ENCODE results near the gene ATG7.

ATG7 gene

GRCh38 chr3:11507719-11508118, 235.5 kb downstream of the ATG7 start:
- Histone ChIP-seq H3K4me3 (ENCODE audit: low read length in 2 of 2) (no peak overlapping the region), H4K8ac (ENCODE audit: low read depth, low read length) (no peak overlapping the region), H2AFZ (ENCODE audit: low read length) (no peak overlapping the region), H3K4me2 (ENCODE audit: insufficient read depth, low read length, poor library complexity, severe bottlenecking) (no peak overlapping the region), H3K4me1 (ENCODE audit: control insufficient read depth in 2 of 2, insufficient read depth in 1 of 2, low read depth in 1 of 2, low read length in 2 of 2) (peaks cover 12 to 21% of the 10 kb centered on the region in 2 donors), H3K27ac (replicated peaks; ENCODE audit: low read length) (no peak overlapping the region), H3K4ac (ENCODE audit: low read length) (no peak overlapping the region), H2BK120ac (ENCODE audit: low read depth, low read length) (no peak overlapping the region), H3K36me3 (replicated peaks in 1 of 2; ENCODE audit: control insufficient read depth in 2 of 2, insufficient read depth in 2 of 2, low read length in 2 of 2) (no peaks in the 10 kb centered on the region), H3K18ac (ENCODE audit: low read length) (no peak overlapping the region), H2BK15ac (ENCODE audit: low read length) (no peak overlapping the region), H2AK5ac (ENCODE audit: low read depth, low read length) (no peak overlapping the region), H3K14ac (ENCODE audit: low read length) (no peak overlapping the region), H4K91ac (ENCODE audit: low read depth, low read length, poor library complexity) (no peak overlapping the region), H3K9me3 (replicated peaks in 1 of 2; ENCODE audit: control insufficient read depth in 2 of 2, insufficient read depth in 1 of 2, low read depth in 1 of 2, low read length in 2 of 2) (no peaks in the 10 kb centered on the region), H3K9ac (ENCODE audit: low read depth, low read length, poor library complexity) (no peak overlapping the region), H2BK12ac (ENCODE audit: low read length) (no peak overlapping the region), H3K79me1 (ENCODE audit: low read depth, low read length) (no peaks in the 10 kb centered on the region), H3K27me3 (ENCODE audit: control insufficient read depth in 3 of 3, insufficient read depth in 3 of 3, low read depth in 1 of 3, low read length in 3 of 3) (no peaks in the 10 kb centered on the region), H2BK5ac (ENCODE audit: low read length) (no peak overlapping the region), H3K23ac (ENCODE audit: low read depth, low read length, poor library complexity) (no peak overlapping the region)
- DNase-seq (ENCODE audit: low spot score) = no peak

- Histone ChIP-seq H4K91ac (ENCODE audit: low read depth, low read length, poor library complexity) (no peak overlapping the region), H2AK5ac (ENCODE audit: low read depth, low read length) (no peak overlapping the region), H3K27me3 (ENCODE audit: control insufficient read depth in 3 of 3, insufficient read depth in 3 of 3, low read depth in 1 of 3, low read length in 3 of 3) (no peaks in the 10 kb centered on the region), H3K14ac (ENCODE audit: low read length) (no peak overlapping the region), H3K9ac (ENCODE audit: low read depth, low read length, poor library complexity) (no peak overlapping the region), H2BK5ac (ENCODE audit: low read length) (no peak overlapping the region), H3K27ac (replicated peaks; ENCODE audit: low read length) (no peak overlapping the region), H3K18ac (ENCODE audit: low read length) (no peak overlapping the region), H3K4me3 (ENCODE audit: low read length in 2 of 2) (no peak overlapping the region), H2BK120ac (ENCODE audit: low read depth, low read length) (no peak overlapping the region), H3K4me1 (ENCODE audit: control insufficient read depth in 2 of 2, insufficient read depth in 1 of 2, low read depth in 1 of 2, low read length in 2 of 2) (peaks cover 12 to 21% of the 10 kb centered on the region in 2 donors), H3K23ac (ENCODE audit: low read depth, low read length, poor library complexity) (no peak overlapping the region), H3K79me1 (ENCODE audit: low read depth, low read length) (no peaks in the 10 kb centered on the region), H2BK15ac (ENCODE audit: low read length) (no peak overlapping the region), H3K36me3 (replicated peaks in 1 of 2; ENCODE audit: control insufficient read depth in 2 of 2, insufficient read depth in 2 of 2, low read length in 2 of 2) (no peaks in the 10 kb centered on the region), H3K4me2 (ENCODE audit: insufficient read depth, low read length, poor library complexity, severe bottlenecking) (no peak overlapping the region), H4K8ac (ENCODE audit: low read depth, low read length) (no peak overlapping the region), H2AFZ (ENCODE audit: low read length) (peak overlapping the region; percentile 66), H2BK12ac (ENCODE audit: low read length) (no peak overlapping the region), H3K4ac (ENCODE audit: low read length) (no peak overlapping the region), H3K9me3 (replicated peaks in 1 of 2; ENCODE audit: control insufficient read depth in 2 of 2, insufficient read depth in 1 of 2, low read depth in 1 of 2, low read length in 2 of 2) (no peaks in the 10 kb centered on the region)
- no CpG with 5 or more reads among the region's 5 CpGs for WGBS, 2 donors (ENCODE audit: extremely low coverage in 2 of 2, insufficient read length in 2 of 2, insufficient replicate concordance in 1 of 2)
- no peak for DNase-seq (ENCODE audit: low spot score)
Measured at GRCh38 chr3:11508346-11509172, 236.4 kb downstream of the ATG7 start.

GRCh38 chr3:11509173-11510000, 237.2 kb downstream of the ATG7 start:
- DNase-seq (ENCODE audit: low spot score) = no peak
- WGBS, 2 donors (ENCODE audit: extremely low coverage in 2 of 2, insufficient read length in 2 of 2, insufficient replicate concordance in 1 of 2) = no CpG with 5 or more reads among the region's 9 CpGs
- H3K79me1 ChIP-seq (ENCODE audit: low read depth, low read length) = no peaks in the 10 kb centered on the region

GRCh38 chr3:11510001-11510340, 237.8 kb downstream of the ATG7 start:
- H2AFZ ChIP-seq (ENCODE audit: low read length) = peak overlapping the region; percentile 66
- no peak overlapping the region for H3K4ac ChIP-seq (ENCODE audit: low read length)
- no peak overlapping the region for H4K91ac ChIP-seq (ENCODE audit: low read depth, low read length, poor library complexity)
- no CpG with 5 or more reads among the region's 5 CpGs for WGBS, 2 donors (ENCODE audit: extremely low coverage in 2 of 2, insufficient read length in 2 of 2, insufficient replicate concordance in 1 of 2)
- H3K4me3 ChIP-seq (ENCODE audit: low read length in 2 of 2) = peak overlapping the region in 1 of 2 donors; percentile 13
- no peak overlapping the region for H3K14ac ChIP-seq (ENCODE audit: low read length)
- H3K9me3 ChIP-seq (replicated peaks in 1 of 2; ENCODE audit: control insufficient read depth in 2 of 2, insufficient read depth in 1 of 2, low read depth in 1 of 2, low read length in 2 of 2) = no peaks in the 10 kb centered on the region
- H3K18ac ChIP-seq (ENCODE audit: low read length) = peak overlapping the region; percentile 23
- DNase-seq (ENCODE audit: low spot score) = no peak
- H2BK15ac ChIP-seq (ENCODE audit: low read length) = no peak overlapping the region
- peaks cover 12 to 21% of the 10 kb centered on the region in 2 donors for H3K4me1 ChIP-seq (ENCODE audit: control insufficient read depth in 2 of 2, insufficient read depth in 1 of 2, low read depth in 1 of 2, low read length in 2 of 2)
- no peak overlapping the region for H3K9ac ChIP-seq (ENCODE audit: low read depth, low read length, poor library complexity)
- no peaks in the 10 kb centered on the region for H3K36me3 ChIP-seq (replicated peaks in 1 of 2; ENCODE audit: control insufficient read depth in 2 of 2, insufficient read depth in 2 of 2, low read length in 2 of 2)
- no peak overlapping the region for H2AK5ac ChIP-seq (ENCODE audit: low read depth, low read length)
- no peak overlapping the region for H3K4me2 ChIP-seq (ENCODE audit: insufficient read depth, low read length, poor library complexity, severe bottlenecking)
- H2BK12ac ChIP-seq (ENCODE audit: low read length) = no peak overlapping the region
- H3K79me1 ChIP-seq (ENCODE audit: low read depth, low read length) = no peaks in the 10 kb centered on the region
- H3K23ac ChIP-seq (ENCODE audit: low read depth, low read length, poor library complexity) = no peak overlapping the region
- no peak overlapping the region for H2BK5ac ChIP-seq (ENCODE audit: low read length)
- no peaks in the 10 kb centered on the region for H3K27me3 ChIP-seq (ENCODE audit: control insufficient read depth in 3 of 3, insufficient read depth in 3 of 3, low read depth in 1 of 3, low read length in 3 of 3)
- no peak overlapping the region for H4K8ac ChIP-seq (ENCODE audit: low read depth, low read length)
- H2BK120ac ChIP-seq (ENCODE audit: low read depth, low read length) = no peak overlapping the region
- H3K27ac ChIP-seq (replicated peaks; ENCODE audit: low read length) = peak overlapping the region; percentile 61

More at GRCh38 chr3:11509173-11510000, 237.2 kb downstream of the ATG7 start:
- H3K27me3 ChIP-seq (ENCODE audit: control insufficient read depth in 3 of 3, insufficient read depth in 3 of 3, low read depth in 1 of 3, low read length in 3 of 3) = no peaks in the 10 kb centered on the region
- H3K18ac ChIP-seq (ENCODE audit: low read length) = no peak overlapping the region
- H3K14ac ChIP-seq (ENCODE audit: low read length) = no peak overlapping the region
- H2BK120ac ChIP-seq (ENCODE audit: low read depth, low read length) = no peak overlapping the region
- H2BK5ac ChIP-seq (ENCODE audit: low read length) = no peak overlapping the region
- no peaks in the 10 kb centered on the region for H3K9me3 ChIP-seq (replicated peaks in 1 of 2; ENCODE audit: control insufficient read depth in 2 of 2, insufficient read depth in 1 of 2, low read depth in 1 of 2, low read length in 2 of 2)
- no peak overlapping the region for H3K4ac ChIP-seq (ENCODE audit: low read length)
- H2AFZ ChIP-seq (ENCODE audit: low read length) = peak overlapping the region; percentile 66
- no peak overlapping the region for H3K4me2 ChIP-seq (ENCODE audit: insufficient read depth, low read length, poor library complexity, severe bottlenecking)
- no peak overlapping the region for H2AK5ac ChIP-seq (ENCODE audit: low read depth, low read length)
- H3K4me1 ChIP-seq (ENCODE audit: control insufficient read depth in 2 of 2, insufficient read depth in 1 of 2, low read depth in 1 of 2, low read length in 2 of 2) = peaks cover 12 to 21% of the 10 kb centered on the region in 2 donors
- no peak overlapping the region for H4K91ac ChIP-seq (ENCODE audit: low read depth, low read length, poor library complexity)
- H3K9ac ChIP-seq (ENCODE audit: low read depth, low read length, poor library complexity) = no peak overlapping the region
- no peaks in the 10 kb centered on the region for H3K36me3 ChIP-seq (replicated peaks in 1 of 2; ENCODE audit: control insufficient read depth in 2 of 2, insufficient read depth in 2 of 2, low read length in 2 of 2)
- no peak overlapping the region for H2BK12ac ChIP-seq (ENCODE audit: low read length)
- H3K27ac ChIP-seq (replicated peaks; ENCODE audit: low read length) = peak overlapping the region; percentile 61
- no peak overlapping the region for H2BK15ac ChIP-seq (ENCODE audit: low read length)
- no peak overlapping the region for H3K23ac ChIP-seq (ENCODE audit: low read depth, low read length, poor library complexity)
- H4K8ac ChIP-seq (ENCODE audit: low read depth, low read length) = no peak overlapping the region
- no peak overlapping the region for H3K4me3 ChIP-seq (ENCODE audit: low read length in 2 of 2)
